Adrenal gland (tissue), 5 donors: ENCODE measurements around the gene ADAM19.

Experiments used
- CTCF ChIP-seq, 6 experiments: fragments of 450-650 bp in 4 of 6; fragments of 200-600 bp in 2 of 6; sonication (generic) in 1 of 6; IDR thresholded peaks; 1 replicate in 5 of 6; 2 replicates in 1 of 6; pipeline versions ENCODE4 v1.5.1 to v1.8.0; 2016 to 2021; ENCODE audit warnings: antibody characterized with exemption in 6 of 6, mild to moderate bottlenecking in 2 of 6, moderate library complexity in 1 of 6
- POLR2A ChIP-seq, 2 donors: fragments of 450-650 bp; IDR thresholded peaks; one replicate each; pipeline ENCODE4 v1.6.1; 2017; ENCODE audit warnings: antibody characterized with exemption in 2 of 2, mild to moderate bottlenecking in 2 of 2, moderate library complexity in 1 of 2
- donor health status: DM: no; HTN: no; CAD: no.

- TF ChIP-seq CTCF (IDR thresholded peaks at IDR 0.05) = no peak
- TF ChIP-seq POLR2A (IDR thresholded peaks at IDR 0.05) = no peak
These were observed 68.4 kb downstream of the ADAM19 start for GRCh38 chr5:157506981-157507780.
